Esophagus (tissue), 2 donors: ENCODE measurements around the gene FAM228A. TPM values are rescaled to one million over a fixed set of nuclear protein-coding genes. Genes with fewer than 3 reads are reported as not detected.
A peak's percentile ranks its signal among the peaks of the same experiment; 100 is the strongest.
"Not testable (repeated sequence)": the region's sequence is repeated elsewhere in the genome, so short reads cannot be mapped to it uniquely, and the experiment has no call there.

Source experiments
- H3K27ac ChIP-seq, 2 donors: one replicate each; pipeline ENCODE4 v1.5.1; 2013; ENCODE audit warnings: low read depth in 2 of 2, mild to moderate bottlenecking in 2 of 2, inconsistent platforms in 1 of 2, low read length in 1 of 2, moderate library complexity in 1 of 2
- H3K27me3 ChIP-seq, 2 donors: one replicate each; pipeline ENCODE4 v1.6.1; 2013; ENCODE audit warnings: low read length in 2 of 2, control low read depth in 1 of 2, mild to moderate bottlenecking in 1 of 2; ENCODE audit not compliant: insufficient read depth in 2 of 2, control insufficient read depth in 1 of 2
- H3K36me3 ChIP-seq, 2 donors: one replicate each; pipeline ENCODE4 v1.6.1; 2013; ENCODE audit warnings: low read length in 1 of 2; ENCODE audit not compliant: control insufficient read depth in 2 of 2, insufficient read depth in 2 of 2
- H3K4me1 ChIP-seq, 2 donors: one replicate each; pipeline ENCODE4 v1.6.1; 2013; ENCODE audit warnings: low read length in 1 of 2; ENCODE audit not compliant: control insufficient read depth in 2 of 2, insufficient read depth in 2 of 2
- H3K4me3 ChIP-seq, 2 donors: one replicate each; pipeline ENCODE4 v1.5.1; 2013; ENCODE audit warnings: low read length in 2 of 2, mild to moderate bottlenecking in 2 of 2, low read depth in 1 of 2, moderate library complexity in 1 of 2
- H3K9me3 ChIP-seq, 2 donors: one replicate each; pipeline ENCODE4 v1.6.1; 2013; ENCODE audit warnings: mild to moderate bottlenecking in 2 of 2, low read depth in 1 of 2, low read length in 1 of 2, moderate library complexity in 1 of 2; ENCODE audit not compliant: control insufficient read depth in 2 of 2, insufficient read depth in 1 of 2
- WGBS, 2 donors: extraction: QIAGEN DNeasy Blood & Tissue Kit; methylation state at CpG; one replicate each; pipeline ENCODE4 v1.1.7; 2013; 5-methylcytosine and 5-hydroxymethylcytosine counted together
- polyA plus RNA-seq, 2 donors: library from polyadenylated mRNA; stranded (reverse); fragments of 200-250 nt; gene quantifications; one replicate each; pipeline ENCODE4 v1.2.3, GENCODE V29; 2013
- donor health status: healthy with polysubstance abuse.
- donor health status: Bipolar disorder and iron deficiency.

Gene FAM228A
- polyA plus RNA-seq, result under 1 TPM; 0.16 to 0.22 TPM

- no peaks in the 10 kb centered on the region for H3K36me3 ChIP-seq
- 42 to 43% methylated on average over 37 to 46 of the region's 46 CpGs for WGBS, 2 donors
- H3K27me3 ChIP-seq, result no peaks in the 10 kb centered on the region
- peak within 1 kb of the TSS in 1 of 2 donors; percentile 22 for H3K4me3 ChIP-seq
- H3K4me1 ChIP-seq, result peaks cover 0 to 5% of the 10 kb centered on the region in 2 donors
- H3K9me3 ChIP-seq, result peaks cover 0 to 4% of the 10 kb centered on the region in 2 donors
- no peak within 1 kb of the TSS for H3K27ac ChIP-seq
Observed at GRCh38 chr2:24174851-24175277, at the start of gene FAM228A. TSS of gene FAM228A (plus strand) at chr2:24175053. CDS start at chr2:24175481, 428 bp downstream.

DNA sequence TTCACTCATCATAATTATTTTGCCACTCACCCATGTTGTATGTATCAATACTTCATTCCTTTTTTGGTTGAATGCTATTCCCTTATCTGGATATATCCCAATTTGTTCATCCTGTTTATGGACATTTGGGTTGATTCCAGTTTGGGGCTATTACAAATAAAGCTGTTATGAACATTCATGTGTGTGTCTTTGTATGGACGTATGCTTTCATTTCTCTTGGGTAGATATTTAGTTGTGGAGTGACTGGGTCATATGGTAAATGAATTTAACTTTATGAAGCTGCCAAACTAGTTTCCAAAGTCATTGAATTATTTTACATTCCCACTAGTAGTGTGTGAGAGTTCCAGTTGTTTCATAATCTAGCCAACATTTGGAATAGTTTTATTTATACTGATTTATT, 48.9 kb upstream of the FAM228A start:
- WGBS, 2 donors, result 23 to 38% methylated on average over 1 of the region's 1 CpG
- no peaks in the 10 kb centered on the region for H3K36me3 ChIP-seq
- no peaks in the 10 kb centered on the region for H3K9me3 ChIP-seq
- peaks cover 0 to 3% of the 10 kb centered on the region in 2 donors for H3K4me1 ChIP-seq
- no peak overlapping the region for H3K27ac ChIP-seq
- no peaks in the 10 kb centered on the region for H3K27me3 ChIP-seq
- no peak overlapping the region for H3K4me3 ChIP-seq

DNA sequence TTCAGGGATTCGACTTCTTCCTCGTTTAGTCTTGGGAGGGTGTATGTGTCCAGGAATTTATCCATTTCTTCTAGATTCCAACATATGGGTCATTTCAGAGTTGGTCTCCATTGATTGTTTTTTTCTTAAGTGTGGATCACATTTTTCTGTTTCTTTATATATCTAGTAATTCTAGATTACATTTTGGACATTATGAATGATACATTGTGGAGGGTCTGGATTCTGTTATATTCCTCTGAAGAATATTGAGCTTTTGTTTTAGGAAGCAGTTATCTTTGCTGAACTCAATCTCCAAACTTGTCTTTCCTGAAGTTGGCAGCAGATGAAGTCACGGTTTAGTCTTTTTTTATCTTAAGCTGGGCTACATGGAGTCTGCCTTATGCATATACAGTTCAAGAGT, 42.3 kb upstream of the FAM228A start:
- WGBS, 2 donors, result 89 to 95% methylated on average over 3 of the region's 3 CpGs
- Histone ChIP-seq H3K27me3 (no peaks in the 10 kb centered on the region), H3K27ac (no peak overlapping the region), H3K4me3 (no peak overlapping the region), H3K9me3 (no peaks in the 10 kb centered on the region), H3K4me1 (no peaks in the 10 kb centered on the region), H3K36me3 (no peaks in the 10 kb centered on the region)

DNA sequence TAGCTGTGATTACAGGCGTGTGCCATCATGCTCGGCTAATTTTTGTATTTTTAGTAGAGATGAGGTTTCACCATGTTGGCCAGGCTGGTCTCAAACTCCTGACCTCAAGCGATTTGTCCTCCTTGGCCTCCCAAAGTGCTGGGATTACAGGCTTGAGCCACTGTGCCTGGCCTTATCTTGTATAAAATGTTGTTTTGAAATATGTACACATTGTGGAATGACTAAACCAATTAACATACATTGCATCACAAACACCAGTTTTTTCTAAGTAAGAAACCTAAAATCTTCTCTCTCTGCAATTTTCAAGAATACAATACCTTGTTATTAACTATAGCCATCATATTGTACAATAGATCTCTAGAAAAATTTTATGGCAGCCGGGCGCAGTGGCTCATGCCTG, 34.5 kb upstream of the FAM228A start:
- H3K27me3 ChIP-seq, H3K27ac ChIP-seq: not testable (repeated sequence)
- WGBS, 2 donors, result 93 to 95% methylated on average over 5 of the region's 5 CpGs

GRCh38 chr2:24147364-24147763, 27.5 kb upstream of the FAM228A start:
- H3K4me3 ChIP-seq, result no peak overlapping the region
- H3K36me3 ChIP-seq, result peaks cover 0 to 5% of the 10 kb centered on the region in 2 donors
- peaks cover 2 to 5% of the 10 kb centered on the region in 2 donors for H3K9me3 ChIP-seq
- H3K27ac ChIP-seq, result no peak overlapping the region
- no peaks in the 10 kb centered on the region for H3K27me3 ChIP-seq
- H3K4me1 ChIP-seq, result no peaks in the 10 kb centered on the region

More for the DNA sequence above, 34.5 kb upstream of the FAM228A start:
- H3K9me3 ChIP-seq, H3K36me3 ChIP-seq, H3K4me3 ChIP-seq, H3K4me1 ChIP-seq: not testable (repeated sequence)

DNA sequence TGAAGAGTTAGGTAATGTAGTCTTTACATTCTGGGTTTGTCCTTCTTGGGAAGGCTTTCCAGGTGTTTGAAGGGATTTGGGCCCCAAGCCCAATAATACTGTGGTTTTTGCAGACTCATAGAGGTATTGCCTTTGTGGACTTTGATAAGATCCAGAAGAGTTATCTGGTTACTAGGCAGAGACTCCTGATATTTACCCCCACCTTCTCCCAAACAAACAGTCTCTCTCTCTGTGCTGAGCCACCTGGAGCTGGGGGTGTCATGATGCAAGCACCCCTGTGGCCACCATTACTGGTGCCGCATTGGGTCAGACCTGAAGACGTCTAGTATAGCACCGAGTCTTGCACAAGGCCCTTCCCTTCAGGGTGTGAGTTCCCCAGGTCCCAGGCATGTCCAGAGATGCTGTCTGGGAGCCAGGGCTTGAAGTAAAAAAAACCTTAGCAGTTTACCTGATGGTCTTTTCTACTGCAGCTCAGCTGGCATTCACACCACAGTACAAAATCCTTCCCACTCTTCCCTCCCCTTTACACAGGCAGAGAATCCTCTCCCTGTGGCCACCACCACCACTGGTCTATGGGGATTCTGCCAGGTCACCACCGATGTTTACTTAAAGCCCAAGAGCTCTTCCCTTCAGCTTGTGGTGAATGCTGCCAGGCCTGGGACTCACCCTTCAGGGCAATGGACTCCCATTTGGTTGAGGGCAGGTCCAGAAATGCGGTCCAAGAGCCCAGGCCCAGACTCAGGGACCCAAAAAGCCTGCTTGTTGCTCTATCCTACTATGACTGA, 22.2 kb upstream of the FAM228A start:
- no peaks in the 10 kb centered on the region for H3K4me1 ChIP-seq
- H3K9me3 ChIP-seq, result peaks cover 2 to 3% of the 10 kb centered on the region in 2 donors
- no peaks in the 10 kb centered on the region for H3K36me3 ChIP-seq
- 95% methylated on average over 5 of the region's 5 CpGs for WGBS, 2 donors
- H3K27me3 ChIP-seq, result no peaks in the 10 kb centered on the region
- no peak overlapping the region for H3K27ac ChIP-seq
- H3K4me3 ChIP-seq, result no peak overlapping the region

GRCh38 chr2:24153478-24153877, 21.4 kb upstream of the FAM228A start:
- WGBS, 2 donors, result 87 to 89% methylated on average over 4 of the region's 4 CpGs
- Histone ChIP-seq H3K4me3 (no peak overlapping the region), H3K36me3 (no peaks in the 10 kb centered on the region), H3K27me3 (no peaks in the 10 kb centered on the region), H3K9me3 (no peaks in the 10 kb centered on the region), H3K27ac (no peak overlapping the region), H3K4me1 (no peaks in the 10 kb centered on the region)

DNA sequence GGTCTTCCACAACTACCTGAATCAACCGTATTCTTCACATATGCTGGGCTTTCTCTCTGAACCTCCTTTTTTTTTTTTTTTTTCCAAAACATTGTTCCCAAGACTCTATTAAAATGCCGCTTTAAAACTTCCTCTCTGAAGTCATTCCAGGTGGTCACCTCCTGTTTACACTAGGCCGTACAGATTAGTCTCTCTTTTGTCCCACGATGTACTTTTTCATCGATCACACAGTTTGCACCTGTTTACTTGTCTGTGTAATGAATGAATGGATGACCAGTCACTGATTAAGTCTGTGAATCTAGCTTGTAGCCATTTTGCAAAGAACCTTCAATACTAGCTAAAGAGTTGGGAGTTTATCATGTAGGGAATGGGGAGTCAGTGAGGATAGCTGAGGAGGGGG, 16.7 kb upstream of the FAM228A start:
- WGBS, 2 donors, result 81 to 83% methylated on average over 5 of the region's 5 CpGs
- Histone ChIP-seq H3K36me3 (no peaks in the 10 kb centered on the region), H3K9me3 (no peaks in the 10 kb centered on the region)

GRCh38 chr2:24159708-24160107, 15.1 kb upstream of the FAM228A start:
- Histone ChIP-seq H3K27me3 (no peaks in the 10 kb centered on the region), H3K27ac (no peak overlapping the region)
- WGBS, 2 donors, result 82 to 90% methylated on average over 4 of the region's 4 CpGs

More for the DNA sequence above, 16.7 kb upstream of the FAM228A start:
- Histone ChIP-seq H3K4me1 (no peaks in the 10 kb centered on the region), H3K27ac (no peak overlapping the region), H3K4me3 (no peak overlapping the region), H3K27me3 (no peaks in the 10 kb centered on the region)

DNA sequence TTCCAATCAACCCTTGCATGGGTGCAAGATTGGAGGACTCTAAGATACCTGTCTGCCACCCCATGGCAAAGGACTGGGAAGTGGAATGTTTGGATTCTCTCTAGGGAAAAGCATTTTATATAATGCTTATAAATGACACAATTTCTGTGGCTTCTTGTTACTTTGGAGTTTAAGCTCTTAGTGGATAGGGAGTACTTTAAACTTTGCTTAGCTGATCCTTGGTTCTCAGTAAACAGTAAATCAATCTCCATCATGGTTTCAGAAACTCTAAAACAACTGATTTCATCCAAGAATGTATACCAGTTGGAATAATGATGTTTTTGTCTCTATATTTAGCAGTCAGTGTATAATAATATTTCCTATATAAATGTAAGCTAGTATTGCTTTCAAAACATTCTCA, 14.1 kb upstream of the FAM228A start:
- no peak overlapping the region for H3K27ac ChIP-seq
- H3K4me3 ChIP-seq, result no peak overlapping the region
- H3K4me1 ChIP-seq, result peaks cover 0 to 2% of the 10 kb centered on the region in 2 donors
- H3K27me3 ChIP-seq, result no peaks in the 10 kb centered on the region
- no peaks in the 10 kb centered on the region for H3K9me3 ChIP-seq
- no peaks in the 10 kb centered on the region for H3K36me3 ChIP-seq

More at GRCh38 chr2:24159708-24160107, 15.1 kb upstream of the FAM228A start:
- Histone ChIP-seq H3K9me3 (no peaks in the 10 kb centered on the region), H3K36me3 (no peaks in the 10 kb centered on the region), H3K4me3 (no peak overlapping the region), H3K4me1 (peaks cover 0 to 2% of the 10 kb centered on the region in 2 donors)
